PFSK-1 (cell line): Measurements from ENCODE around the gene HES3. TPM values are rescaled to one million over a fixed set of nuclear protein-coding genes. Genes with fewer than 3 reads are reported as not detected.

Experiments used
- FOXP2 ChIP-seq: optimal IDR thresholded peaks from 2 replicates; pipeline ENCODE3; 2011; ENCODE audit warnings: borderline replicate concordance, control low read depth, inconsistent platforms; ENCODE audit not compliant: insufficient read depth; ENCODE audit errors: extremely low read length, extremely low read depth
- POLR2AphosphoS5 ChIP-seq: IDR thresholded peaks from 2 replicates; pipeline ENCODE4 v1.6.1; 2012; ENCODE audit warnings: low read depth, mild to moderate bottlenecking, control low read depth, low read length, moderate library complexity
- REST ChIP-seq, 2 experiments: IDR thresholded peaks; 2 replicates each; pipeline versions ENCODE4 v1.6.1 to v1.8.0; 2011 to 2012; ENCODE audit warnings: low read depth in 2 of 2, low read length in 2 of 2, control low read depth in 1 of 2, inconsistent platforms in 1 of 2, mild to moderate bottlenecking in 1 of 2, moderate library complexity in 1 of 2; ENCODE audit not compliant: insufficient read depth in 1 of 2
- SIN3A ChIP-seq: IDR thresholded peaks from 2 replicates; pipeline ENCODE4 v1.6.1; 2012; ENCODE audit warnings: mild to moderate bottlenecking, low read length, moderate library complexity, borderline replicate concordance; ENCODE audit not compliant: insufficient read depth
- TAF1 ChIP-seq: IDR thresholded peaks from 2 replicates; pipeline ENCODE4 v1.6.1; 2012; ENCODE audit warnings: low read length, control low read depth, borderline replicate concordance; ENCODE audit not compliant: insufficient read depth
- polyA plus RNA-seq: library from polyadenylated mRNA; unstranded; fragments of >200 nt; gene quantifications from one replicate; pipeline ENCODE4 v1.2.1, GENCODE V29; 2012; ENCODE audit warnings: low read depth, missing spikeins; ENCODE audit not compliant: insufficient read length

Gene HES3
- not detected for polyA plus RNA-seq

GRCh38 chr1:6243993-6244392 lies at the start of gene HES3:
HES3 (plus strand) TSS chr1:6244179; CDS start chr1:6244366, 187 bp downstream.
- TF ChIP-seq SIN3A (no peak), TAF1 (no peak), REST (IDR thresholded peaks at IDR 0.05; ENCODE audit: insufficient read depth in 1 of 2, low read depth in 2 of 2, low read length in 2 of 2) (no peak), FOXP2 (no peak), POLR2AphosphoS5 (no peak)

- TF ChIP-seq SIN3A (no peak), FOXP2 (no peak), TAF1 (no peak), POLR2AphosphoS5 (0 out of 2 replicates have a peak, but pooled peaks have one; percentile 0), REST (IDR thresholded peaks at IDR 0.05; ENCODE audit: insufficient read depth in 1 of 2, low read depth in 2 of 2, low read length in 2 of 2) (no peak)
These were observed 46.1 kb upstream of the HES3 start for GRCh38 chr1:6197746-6198427.

- TF ChIP-seq SIN3A (no peak), POLR2AphosphoS5 (no peak), REST (IDR thresholded peaks at IDR 0.05; ENCODE audit: insufficient read depth in 1 of 2, low read depth in 2 of 2, low read length in 2 of 2) (no peak), FOXP2 (no peak), TAF1 (no peak)
These were observed 45.2 kb upstream of the HES3 start for GRCh38 chr1:6198646-6199297.

- TF ChIP-seq TAF1 (peak; percentile 84), REST (IDR thresholded peaks at IDR 0.05; ENCODE audit: insufficient read depth in 1 of 2, low read depth in 2 of 2, low read length in 2 of 2) (0 out of 4 replicates have a peak, but pooled peaks of 1 of the 2 experiments have one; percentile 14), SIN3A (0 out of 2 replicates have a peak, but pooled peaks have one; percentile 20), POLR2AphosphoS5 (peak; percentile 95), FOXP2 (no peak)
These were observed 44.4 kb upstream of the HES3 start, which contains the start of gene RPL22 for GRCh38 chr1:6199298-6200187. RPL22 (minus strand) TSS chr1:6199595; CDS start chr1:6199573, 22 bp downstream.
